SK-N-SH (cell line): Measurements from ENCODE around the gene PLCB1. TPM values are rescaled to one million over a fixed set of nuclear protein-coding genes. Genes with fewer than 3 reads are reported as not detected.
"Not testable (repeated sequence)": the region's sequence is repeated elsewhere in the genome, so short reads cannot be mapped to it uniquely, and the experiment has no call there.

Experiments
- CTCF ChIA-PET: fragments of 300-600, 350-600 bp; formaldehyde crosslinking; extraction: SDS; loops from one replicate; lab custom pipeline; 2021; lab: Yijun Ruan, JAX
- POLR2A ChIA-PET: fragments of 350-600 bp; sonication (Branson Sonifier 250); formaldehyde crosslinking; extraction: SDS; loops from one replicate; lab custom pipeline; 2020; ENCODE audit warnings: antibody characterized with exemption, inconsistent platforms; lab: Yijun Ruan, JAX
- DNase-seq: peaks from one replicate; pipeline ENCODE4 v3.0.0; 2012
- H2AFZ ChIP-seq: fragments of 200-600 bp; sonication (generic); 2 replicates; pipeline ENCODE4 v1.8.1; 2016; ENCODE audit warnings: antibody characterized with exemption, mild to moderate bottlenecking, low read depth
- H3F3A ChIP-seq: fragments of 200-600 bp; sonication (generic); replicated peaks from 2 replicates; pipeline ENCODE3; 2016; ENCODE audit warnings: antibody characterized with exemption, mild to moderate bottlenecking; ENCODE audit not compliant: insufficient read depth
- H3K27ac ChIP-seq, 2 experiments: fragments of 200-500 bp in 1 of 2; fragments of 200-600 bp in 1 of 2; sonication (Bioruptor generic) in 1 of 2; sonication (generic), shearing (Covaris generic) in 1 of 2; 2 replicates each; pipeline versions ENCODE4 v1.5.1 to v1.6.1; 2014 to 2016; ENCODE audit warnings: low read depth in 2 of 2, inconsistent platforms in 1 of 2, low read length in 1 of 2, mild to moderate bottlenecking in 1 of 2, mixed read lengths in 1 of 2
- H3K27me3 ChIP-seq: fragments of 200-600 bp; sonication (generic), shearing (Covaris generic); 2 replicates; pipeline ENCODE4 v1.6.1; 2016; ENCODE audit warnings: mixed run types; ENCODE audit not compliant: insufficient read depth
- H3K36me3 ChIP-seq, 2 experiments: fragments of 200-500 bp in 1 of 2; fragments of 200-600 bp in 1 of 2; sonication (Bioruptor generic) in 1 of 2; sonication (generic) in 1 of 2; replicated peaks in 1 of 2; 2 replicates each; pipeline versions ENCODE3 to v1.5.1; 2014 to 2016; ENCODE audit warnings: low read length in 1 of 2, mild to moderate bottlenecking in 1 of 2; ENCODE audit not compliant: insufficient read depth in 2 of 2, control insufficient read depth in 1 of 2
- H3K4me1 ChIP-seq, 2 experiments: fragments of 200-500 bp in 1 of 2; fragments of 200-600 bp in 1 of 2; sonication (Bioruptor generic) in 1 of 2; sonication (generic), shearing (Covaris generic) in 1 of 2; 2 replicates each; pipeline versions ENCODE4 v1.5.1 to v1.6.1; 2014 to 2016; ENCODE audit warnings: low read depth in 1 of 2, low read length in 1 of 2, mixed run types in 1 of 2; ENCODE audit not compliant: insufficient read depth in 2 of 2, control insufficient read depth in 1 of 2
- H3K4me2 ChIP-seq: fragments of 200-600 bp; sonication (generic), shearing (Covaris generic); 2 replicates; pipeline ENCODE4 v1.6.1; 2017; ENCODE audit warnings: mixed run types
- H3K4me3 ChIP-seq, 2 experiments: fragments of 200-500 bp in 1 of 2; fragments of 200-600 bp in 1 of 2; sonication (Bioruptor generic) in 1 of 2; sonication (generic), shearing (Covaris generic) in 1 of 2; 2 replicates each; pipeline versions ENCODE4 v1.5.1 to v1.8.1; 2014 to 2016; ENCODE audit warnings: low read depth in 2 of 2, inconsistent platforms in 1 of 2, low read length in 1 of 2, mild to moderate bottlenecking in 1 of 2, mixed read lengths in 1 of 2, moderate library complexity in 1 of 2
- H3K79me2 ChIP-seq: fragments of 200-600 bp; sonication (generic); 2 replicates; pipeline ENCODE4 v1.8.1; 2017; ENCODE audit warnings: mild to moderate bottlenecking; ENCODE audit not compliant: insufficient read depth
- H3K9ac ChIP-seq: fragments of 200-600 bp; sonication (generic); 2 replicates; pipeline ENCODE4 v1.6.1; 2017; ENCODE audit warnings: mixed run types
- H3K9me2 ChIP-seq: fragments of 200-600 bp; sonication (generic); 2 replicates; pipeline ENCODE4 v1.6.1; 2017; ENCODE audit warnings: mixed run types
- H3K9me3 ChIP-seq: fragments of 200-600 bp; sonication (generic); 2 replicates; pipeline ENCODE4 v1.6.1; 2017; ENCODE audit warnings: mixed run types, mild to moderate bottlenecking, moderate library complexity
- H4K20me1 ChIP-seq: fragments of 200-600 bp; sonication (generic); 2 replicates; pipeline ENCODE4 v1.6.1; 2017; ENCODE audit warnings: mild to moderate bottlenecking, mixed run types; ENCODE audit not compliant: insufficient read depth
- CHD2 ChIP-seq: fragments of 150-350 bp; IDR thresholded peaks from 2 replicates; pipeline ENCODE4 v1.6.1; 2018; ENCODE audit warnings: low read length; ENCODE audit not compliant: partially characterized antibody
- FOXM1 ChIP-seq: IDR thresholded peaks from 2 replicates; pipeline ENCODE4 v1.4.0; 2012; ENCODE audit warnings: low read depth, mild to moderate bottlenecking
- RFX5 ChIP-seq: IDR thresholded peaks from 2 replicates; pipeline ENCODE4 v1.6.1; 2012; ENCODE audit warnings: mild to moderate bottlenecking, improper control_type of control experiment, low read length
- TAF1 ChIP-seq: IDR thresholded peaks from 2 replicates; pipeline ENCODE4 v1.6.1; 2012; ENCODE audit warnings: low read depth, mild to moderate bottlenecking, low read length, moderate library complexity, borderline replicate concordance
- TCF12 ChIP-seq: IDR thresholded peaks from 2 replicates; pipeline ENCODE4 v1.4.0; 2012
- WGBS: methylation state at CpG from one replicate; pipeline ENCODE4 v1.1.6; 2017; ENCODE audit warnings: low lambda C conversion rate; 5-methylcytosine and 5-hydroxymethylcytosine counted together
- polyA plus RNA-seq, 3 experiments: library from polyadenylated mRNA; depleted of rRNA; stranded (reverse); fragments of >200 nt; gene quantifications; 2 replicates each; pipeline ENCODE4 v1.2.3, GENCODE V29; 2012
- TF ChIP-seq, protein P1 (sequence below): fragments of 150-350 bp; IDR thresholded peaks from 2 replicates; pipeline ENCODE4 v1.6.1; 2017; ENCODE audit warnings: antibody characterized with exemption, low read length, low read depth, borderline replicate concordance
- TF ChIP-seq, protein P2 (sequence below): fragments of 200-600 bp; sonication (generic); IDR thresholded peaks from 2 replicates; pipeline ENCODE4 v1.6.1; 2017; ENCODE audit warnings: antibody characterized with exemption, mild to moderate bottlenecking, moderate library complexity
- TF ChIP-seq, protein P3 (sequence below): IDR thresholded peaks from 2 replicates; pipeline ENCODE4 v1.4.0; 2012; ENCODE audit warnings: low read depth, borderline replicate concordance

Gene PLCB1
- polyA plus RNA-seq, 1 of the 3 experiments (the other 2 are of a cell fraction): 10.5 TPM

DNA sequence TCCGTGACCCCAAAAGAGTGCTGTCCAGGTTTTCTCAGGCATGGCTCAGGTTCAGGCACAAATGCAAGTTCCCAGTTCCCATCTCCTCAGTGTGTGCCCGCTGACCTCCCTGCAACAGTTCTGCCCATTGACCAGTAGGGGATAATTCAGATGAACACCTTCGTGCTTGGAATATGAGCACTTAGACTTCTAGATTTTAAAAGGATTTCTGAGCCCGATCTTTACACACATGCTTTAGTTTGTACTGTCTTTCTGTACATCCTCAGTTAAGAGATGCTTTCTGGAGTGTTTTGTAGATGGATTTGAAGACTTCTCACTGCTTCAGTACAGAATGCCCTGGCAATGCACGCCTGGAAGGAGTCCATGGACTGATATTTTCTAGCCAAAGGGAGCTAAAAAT is 697.2 kb downstream of the PLCB1 start (continued):
- TF ChIP-seq, protein P1, sequence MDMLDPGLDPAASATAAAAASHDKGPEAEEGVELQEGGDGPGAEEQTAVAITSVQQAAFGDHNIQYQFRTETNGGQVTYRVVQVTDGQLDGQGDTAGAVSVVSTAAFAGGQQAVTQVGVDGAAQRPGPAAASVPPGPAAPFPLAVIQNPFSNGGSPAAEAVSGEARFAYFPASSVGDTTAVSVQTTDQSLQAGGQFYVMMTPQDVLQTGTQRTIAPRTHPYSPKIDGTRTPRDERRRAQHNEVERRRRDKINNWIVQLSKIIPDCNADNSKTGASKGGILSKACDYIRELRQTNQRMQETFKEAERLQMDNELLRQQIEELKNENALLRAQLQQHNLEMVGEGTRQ: no peak
- TF ChIP-seq FOXM1 (no peak), CHD2 (no peak)

DNA sequence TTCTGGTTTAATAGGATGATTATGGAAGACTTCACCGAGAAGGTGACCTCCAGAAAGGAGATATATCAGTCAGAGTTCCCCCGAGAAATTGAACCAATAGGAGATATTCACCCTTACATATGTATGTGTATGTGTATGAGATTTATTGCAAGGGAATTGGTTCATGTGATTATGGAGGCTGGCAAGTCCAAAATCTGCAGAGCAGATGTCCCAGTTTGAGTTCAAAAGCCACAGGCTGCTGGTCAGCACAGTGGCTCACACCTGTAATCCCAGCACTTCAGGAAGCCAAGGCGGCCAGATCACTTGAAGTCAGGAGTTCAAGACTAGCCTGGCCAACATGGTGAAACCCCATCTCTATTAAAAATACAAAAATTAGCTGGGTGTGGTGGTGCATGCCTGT is 702.2 kb downstream of the PLCB1 start:
- DNase-seq, H3K79me2 ChIP-seq, H3K27me3 ChIP-seq, H3K4me3 ChIP-seq, POLR2A ChIA-PET, H3K9me2 ChIP-seq, H4K20me1 ChIP-seq, H3K4me2 ChIP-seq, CTCF ChIA-PET, H3F3A ChIP-seq, H3K9me3 ChIP-seq, H3K27ac ChIP-seq, H2AFZ ChIP-seq, H3K9ac ChIP-seq, H3K36me3 ChIP-seq, H3K4me1 ChIP-seq: not testable (repeated sequence)
- WGBS: 78% methylated on average over 3 of the region's 3 CpGs

DNA sequence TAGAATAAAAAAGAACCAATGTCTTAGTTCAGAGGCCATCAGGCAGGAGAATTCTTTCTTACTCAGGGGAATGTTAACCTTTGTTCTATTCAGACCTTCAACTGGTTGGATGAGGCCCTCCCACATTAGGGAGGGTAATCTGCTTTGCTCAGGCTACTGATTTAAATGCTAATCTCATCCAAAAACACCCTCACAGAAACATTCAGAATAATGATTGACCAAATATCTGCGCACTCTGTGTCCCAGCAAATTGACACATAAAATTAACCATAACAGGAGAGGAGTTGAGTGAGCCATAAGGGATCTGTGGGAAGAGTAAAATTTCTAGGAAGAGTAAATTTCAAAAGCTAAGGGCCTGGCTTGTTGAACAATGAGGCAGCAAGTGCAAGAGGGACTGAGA is 702.8 kb downstream of the PLCB1 start:
- Histone ChIP-seq H3K9me2 (no peaks in the 10 kb centered on the region), H3K9ac (no peak overlapping the region), H3K4me3 (no peak overlapping the region), H4K20me1 (no peaks in the 10 kb centered on the region), H3K79me2 (no peaks in the 10 kb centered on the region), H3F3A (no peaks in the 10 kb centered on the region), H3K4me2 (no peak overlapping the region), H3K27me3 (no peaks in the 10 kb centered on the region), H3K9me3 (no peaks in the 10 kb centered on the region), H2AFZ (no peak overlapping the region), H3K4me1 (no peaks in the 10 kb centered on the region), H3K36me3 (no peaks in the 10 kb centered on the region), H3K27ac (no peak overlapping the region)
- CTCF ChIA-PET: no interaction called here
- WGBS: 80% methylated on average over 1 of the region's 1 CpG
- DNase-seq: no peak
- TF ChIP-seq TCF12: no peak
- no peak for TF ChIP-seq TAF1
- no peak for TF ChIP-seq RFX5
- TF ChIP-seq, protein P2, sequence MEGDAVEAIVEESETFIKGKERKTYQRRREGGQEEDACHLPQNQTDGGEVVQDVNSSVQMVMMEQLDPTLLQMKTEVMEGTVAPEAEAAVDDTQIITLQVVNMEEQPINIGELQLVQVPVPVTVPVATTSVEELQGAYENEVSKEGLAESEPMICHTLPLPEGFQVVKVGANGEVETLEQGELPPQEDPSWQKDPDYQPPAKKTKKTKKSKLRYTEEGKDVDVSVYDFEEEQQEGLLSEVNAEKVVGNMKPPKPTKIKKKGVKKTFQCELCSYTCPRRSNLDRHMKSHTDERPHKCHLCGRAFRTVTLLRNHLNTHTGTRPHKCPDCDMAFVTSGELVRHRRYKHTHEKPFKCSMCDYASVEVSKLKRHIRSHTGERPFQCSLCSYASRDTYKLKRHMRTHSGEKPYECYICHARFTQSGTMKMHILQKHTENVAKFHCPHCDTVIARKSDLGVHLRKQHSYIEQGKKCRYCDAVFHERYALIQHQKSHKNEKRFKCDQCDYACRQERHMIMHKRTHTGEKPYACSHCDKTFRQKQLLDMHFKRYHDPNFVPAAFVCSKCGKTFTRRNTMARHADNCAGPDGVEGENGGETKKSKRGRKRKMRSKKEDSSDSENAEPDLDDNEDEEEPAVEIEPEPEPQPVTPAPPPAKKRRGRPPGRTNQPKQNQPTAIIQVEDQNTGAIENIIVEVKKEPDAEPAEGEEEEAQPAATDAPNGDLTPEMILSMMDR: no peak
- TF ChIP-seq, protein P3, sequence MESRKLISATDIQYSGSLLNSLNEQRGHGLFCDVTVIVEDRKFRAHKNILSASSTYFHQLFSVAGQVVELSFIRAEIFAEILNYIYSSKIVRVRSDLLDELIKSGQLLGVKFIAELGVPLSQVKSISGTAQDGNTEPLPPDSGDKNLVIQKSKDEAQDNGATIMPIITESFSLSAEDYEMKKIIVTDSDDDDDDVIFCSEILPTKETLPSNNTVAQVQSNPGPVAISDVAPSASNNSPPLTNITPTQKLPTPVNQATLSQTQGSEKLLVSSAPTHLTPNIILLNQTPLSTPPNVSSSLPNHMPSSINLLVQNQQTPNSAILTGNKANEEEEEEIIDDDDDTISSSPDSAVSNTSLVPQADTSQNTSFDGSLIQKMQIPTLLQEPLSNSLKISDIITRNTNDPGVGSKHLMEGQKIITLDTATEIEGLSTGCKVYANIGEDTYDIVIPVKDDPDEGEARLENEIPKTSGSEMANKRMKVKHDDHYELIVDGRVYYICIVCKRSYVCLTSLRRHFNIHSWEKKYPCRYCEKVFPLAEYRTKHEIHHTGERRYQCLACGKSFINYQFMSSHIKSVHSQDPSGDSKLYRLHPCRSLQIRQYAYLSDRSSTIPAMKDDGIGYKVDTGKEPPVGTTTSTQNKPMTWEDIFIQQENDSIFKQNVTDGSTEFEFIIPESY: no peak
- POLR2A ChIA-PET: no interaction called here
